Endothelial cell (in vitro differentiated cells): ENCODE results near the gene CTNNA3. TPM values are rescaled to one million over a fixed set of nuclear protein-coding genes. Genes with fewer than 3 reads are reported as not detected.

ENCODE experiments used
- DNase-seq: peaks from one replicate; pipeline ENCODE4 v3.0.0; 2021; ENCODE audit warnings: low spot score
- H3K27ac Mint-ChIP-seq: one replicate; pipeline ENCODE4 v1.8.0; 2021; ENCODE audit warnings: mixed read lengths, inconsistent platforms; ENCODE audit not compliant: unreplicated experiment
- H3K27me3 Mint-ChIP-seq: one replicate; pipeline ENCODE4 v1.8.0; 2021; ENCODE audit warnings: mild to moderate bottlenecking, moderate library complexity, mixed read lengths, inconsistent platforms; ENCODE audit not compliant: unreplicated experiment
- H3K36me3 Mint-ChIP-seq: one replicate; pipeline ENCODE4 v1.8.0; 2021; ENCODE audit warnings: mild to moderate bottlenecking, low read depth, mixed read lengths, inconsistent platforms; ENCODE audit not compliant: unreplicated experiment
- H3K4me1 Mint-ChIP-seq: one replicate; pipeline ENCODE4 v1.8.0; 2021; ENCODE audit warnings: mild to moderate bottlenecking, mixed read lengths, inconsistent platforms; ENCODE audit not compliant: unreplicated experiment
- H3K4me3 Mint-ChIP-seq: one replicate; pipeline ENCODE4 v1.8.0; 2021; ENCODE audit warnings: mild to moderate bottlenecking, mixed read lengths, inconsistent platforms; ENCODE audit not compliant: unreplicated experiment
- H3K9me3 Mint-ChIP-seq: one replicate; pipeline ENCODE4 v1.8.0; 2021; ENCODE audit warnings: mixed read lengths, inconsistent platforms; ENCODE audit not compliant: unreplicated experiment
- CTCF ChIP-seq: fragments of 200-600 bp; sonication (generic); IDR thresholded peaks from one replicate; pipeline ENCODE4 v1.5.0; 2021; ENCODE audit warnings: antibody characterized with exemption; ENCODE audit not compliant: unreplicated experiment
- total RNA-seq: library from RNA; stranded (reverse); fragmentation: NEBNext Ultra II Directional; extraction: Animal tissue kit (Norgen Biotek cat#: 25700); gene quantifications from one replicate; pipeline ENCODE4 v1.2.1, GENCODE V29; 2021; ENCODE audit not compliant: unreplicated experiment

CTNNA3 gene
- total RNA-seq, 1 donor from 2014 or later = 2.3 TPM

- no peaks in the 10 kb centered on the region for H3K4me1 Mint-ChIP-seq
- no peaks in the 10 kb centered on the region for H3K9me3 Mint-ChIP-seq
- DNase-seq = no peak
- H3K4me3 Mint-ChIP-seq = no peak overlapping the region
- TF ChIP-seq CTCF = no peak
- H3K36me3 Mint-ChIP-seq = no peaks in the 10 kb centered on the region
- no peaks in the 10 kb centered on the region for H3K27me3 Mint-ChIP-seq
- no peak overlapping the region for H3K27ac Mint-ChIP-seq
Observed at GRCh38 chr10:66586897-66587679, 1108.9 kb downstream of the CTNNA3 start.

GRCh38 chr10:66586073-66586472 lies 1109.9 kb downstream of the CTNNA3 start:
- H3K27ac Mint-ChIP-seq = no peak overlapping the region
- H3K4me3 Mint-ChIP-seq = no peak overlapping the region
- peak; percentile 21 for TF ChIP-seq CTCF
- H3K27me3 Mint-ChIP-seq = no peaks in the 10 kb centered on the region
- no peaks in the 10 kb centered on the region for H3K9me3 Mint-ChIP-seq
- peak; percentile 6 for DNase-seq
- H3K4me1 Mint-ChIP-seq = no peaks in the 10 kb centered on the region
- no peaks in the 10 kb centered on the region for H3K36me3 Mint-ChIP-seq

DNA sequence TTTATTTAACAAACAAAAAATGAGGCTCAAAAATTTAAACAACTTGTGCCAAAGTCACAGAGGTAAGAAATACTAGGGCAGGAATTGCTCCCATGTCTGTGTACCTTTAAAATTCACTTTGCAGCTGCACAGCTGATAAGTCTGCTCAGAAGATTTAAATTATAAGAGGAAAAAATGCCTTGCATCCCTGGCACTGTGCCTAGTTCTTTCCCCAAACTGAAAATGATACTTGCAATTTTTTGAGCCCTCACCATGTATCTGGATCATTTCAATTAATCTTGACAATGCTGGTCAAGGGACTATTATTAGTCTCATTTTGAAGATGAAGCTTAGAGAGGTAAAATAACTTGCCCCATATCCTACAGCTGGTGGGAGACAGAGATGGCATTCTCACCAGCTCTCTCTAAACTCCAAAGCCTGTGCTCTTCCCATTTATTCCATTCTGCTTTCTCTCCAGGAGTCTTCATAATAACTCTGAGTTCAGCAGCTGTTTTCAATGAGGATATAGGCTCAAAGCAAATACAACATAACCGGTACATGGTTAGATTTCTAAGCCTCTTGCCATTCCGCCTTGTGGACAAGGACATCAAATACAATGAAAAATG lies 1120.6 kb downstream of the CTNNA3 start:
- H3K36me3 Mint-ChIP-seq = no peaks in the 10 kb centered on the region
- no peak for DNase-seq
- no peaks in the 10 kb centered on the region for H3K9me3 Mint-ChIP-seq
- no peak overlapping the region for H3K27ac Mint-ChIP-seq
- no peak for TF ChIP-seq CTCF
- H3K4me3 Mint-ChIP-seq = no peak overlapping the region
- H3K27me3 Mint-ChIP-seq = peaks cover 1% of the 10 kb centered on the region
- H3K4me1 Mint-ChIP-seq = no peaks in the 10 kb centered on the region

- Mint-ChIP-seq H3K27me3 (peaks cover 3% of the 10 kb centered on the region), H3K9me3 (no peaks in the 10 kb centered on the region), H3K4me1 (no peaks in the 10 kb centered on the region), H3K36me3 (no peaks in the 10 kb centered on the region), H3K4me3 (no peak overlapping the region), H3K27ac (no peak overlapping the region)
- DNase-seq = no peak
- TF ChIP-seq CTCF = no peak
Observed at GRCh38 chr10:66572700-66573099, 1123.3 kb downstream of the CTNNA3 start.

GRCh38 chr10:66565999-66566398 lies 1130.0 kb downstream of the CTNNA3 start:
- Mint-ChIP-seq H3K9me3 (no peaks in the 10 kb centered on the region), H3K4me3 (no peak overlapping the region), H3K27ac (no peak overlapping the region), H3K4me1 (peaks cover 5% of the 10 kb centered on the region), H3K27me3 (peaks cover 3% of the 10 kb centered on the region), H3K36me3 (no peaks in the 10 kb centered on the region)
- TF ChIP-seq CTCF = no peak
- no peak for DNase-seq
